K562 treated with DMSO at 1 percent for 24 hours (cell line): ENCODE measurements around the gene TBR1. TPM values are rescaled to one million over a fixed set of nuclear protein-coding genes. Genes with fewer than 3 reads are reported as not detected.

Experiments used
- total RNA-seq: library from RNA; unstranded; fragments of 300-600 nt; gene quantifications from 2 replicates; pipeline ENCODE4 v1.2.3, GENCODE V29; 2022; ENCODE audit warnings: low read depth; ENCODE audit not compliant: insufficient read depth

The TBR1 gene
- total RNA-seq, result 0.06 TPM in 1 of 2 replicates, not detected in the other

GRCh38 chr2:161415987-161416707 is at the start of gene TBR1:
TSS of gene TBR1 (plus strand) at chr2:161416297. CDS start at chr2:161416411, 114 bp downstream.

Other genes with a start within 250 kb of the TBR1 start
- 63.0 and 78.1 TPM in 2 replicates for gene PSMD14, start 107.9 kb upstream of the TBR1 start, total RNA-seq
- gene SLC4A10, start 208.1 kb downstream of the TBR1 start, total RNA-seq, result not detected in 2 replicates